ENCODE results near the gene ZBTB5. TPM values are rescaled to one million over a fixed set of nuclear protein-coding genes. Genes with fewer than 3 reads are reported as not detected.

Gene ZBTB5
- total RNA-seq, 1 experiment from 2014 or later: 30.6 TPM

- Histone ChIP-seq H3K27ac (ENCODE audit: low read length) (no peak overlapping the region), H3K4me3 (ENCODE audit: low read depth in 2 of 2, low read length in 2 of 2) (no peak overlapping the region), H3K27me3 (ENCODE audit: control insufficient read depth, insufficient read depth, low read length) (no peaks in the 10 kb centered on the region), H3K9me3 (ENCODE audit: control insufficient read depth, insufficient read depth, low read depth, low read length) (no peaks in the 10 kb centered on the region), H3K36me3 (ENCODE audit: control insufficient read depth, insufficient read depth, low read length) (peaks cover 39% of the 10 kb centered on the region), H3K4me1 (ENCODE audit: control insufficient read depth, insufficient read depth, low read length) (peaks cover 7% of the 10 kb centered on the region)
- DNase-seq (ENCODE audit: low read depth, low spot score) (no peak), ATAC-seq (no peak)
- POLR2A ChIA-PET: no interaction called here
- CTCF ChIA-PET: no interaction called here
- BruUV-seq (replicated peaks): no TSS peak
- in situ Hi-C loops (cut with HindIII; ENCODE audit: low pct_unique_long_range_greater_than_20kb, low sequenced_read_pairs) (no loop called here), intact Hi-C loops (cut with micrococcal nuclease; ENCODE audit: unreplicated experiment) (no loop called here)
- TF ChIP-seq CTCF (IDR thresholded peaks at IDR 0.05) (no peak), TCF7L2 (IDR thresholded peaks at IDR 0.05; ENCODE audit: low read depth, low read length) (no peak), REST (IDR thresholded peaks at IDR 0.05; ENCODE audit: insufficient read depth in 1 of 2, low read depth in 2 of 2, low read length in 1 of 2) (no peak), POLR2AphosphoS5 (IDR thresholded peaks at IDR 0.05; ENCODE audit: low read depth, low read length) (no peak), SIN3A (IDR thresholded peaks at IDR 0.05; ENCODE audit: borderline replicate concordance, insufficient read depth, low read depth, low read length) (no peak)
Measured at GRCh38 chr9:37442556-37442955, 22.7 kb downstream of the ZBTB5 start.

GRCh38 chr9:37441776-37442370, 23.4 kb downstream of the ZBTB5 start:
- ChIA-PET CTCF (no interaction called here), POLR2A (no interaction called here)
- ATAC-seq (0 out of 2 replicates have a peak, but pooled peaks have one; percentile 3), DNase-seq (ENCODE audit: low read depth, low spot score) (no peak)
- H3K9me3 ChIP-seq (ENCODE audit: control insufficient read depth, insufficient read depth, low read depth, low read length): no peaks in the 10 kb centered on the region
- no peak overlapping the region for H3K4me3 ChIP-seq (ENCODE audit: low read depth in 2 of 2, low read length in 2 of 2)
- no peaks in the 10 kb centered on the region for H3K27me3 ChIP-seq (ENCODE audit: control insufficient read depth, insufficient read depth, low read length)
- no peak overlapping the region for H3K27ac ChIP-seq (ENCODE audit: low read length)
- intact Hi-C loops (cut with micrococcal nuclease; ENCODE audit: unreplicated experiment) (no loop called here), in situ Hi-C loops (cut with HindIII; ENCODE audit: low pct_unique_long_range_greater_than_20kb, low sequenced_read_pairs) (no loop called here)
- peaks cover 7% of the 10 kb centered on the region for H3K4me1 ChIP-seq (ENCODE audit: control insufficient read depth, insufficient read depth, low read length)
- peaks cover 44% of the 10 kb centered on the region for H3K36me3 ChIP-seq (ENCODE audit: control insufficient read depth, insufficient read depth, low read length)
- TF ChIP-seq CTCF (IDR thresholded peaks at IDR 0.05) (no peak), POLR2AphosphoS5 (IDR thresholded peaks at IDR 0.05; ENCODE audit: low read depth, low read length) (no peak), SIN3A (IDR thresholded peaks at IDR 0.05; ENCODE audit: borderline replicate concordance, insufficient read depth, low read depth, low read length) (no peak), REST (IDR thresholded peaks at IDR 0.05; ENCODE audit: insufficient read depth in 1 of 2, low read depth in 2 of 2, low read length in 1 of 2) (no peak), TCF7L2 (IDR thresholded peaks at IDR 0.05; ENCODE audit: low read depth, low read length) (no peak)
- BruUV-seq (replicated peaks): no TSS peak
